ENCODE measurements around the gene NUDT17.
A peak's percentile ranks its signal among the peaks of the same experiment; 100 is the strongest.

The NUDT17 gene

GRCh38 chr1:145849356-145850160 lies 4.1 kb downstream of the NUDT17 start:
- no peak for DNase-seq

- no peak for DNase-seq
Measured at GRCh38 chr1:145855426-145855948, 10.1 kb downstream of the NUDT17 start.

DNA sequence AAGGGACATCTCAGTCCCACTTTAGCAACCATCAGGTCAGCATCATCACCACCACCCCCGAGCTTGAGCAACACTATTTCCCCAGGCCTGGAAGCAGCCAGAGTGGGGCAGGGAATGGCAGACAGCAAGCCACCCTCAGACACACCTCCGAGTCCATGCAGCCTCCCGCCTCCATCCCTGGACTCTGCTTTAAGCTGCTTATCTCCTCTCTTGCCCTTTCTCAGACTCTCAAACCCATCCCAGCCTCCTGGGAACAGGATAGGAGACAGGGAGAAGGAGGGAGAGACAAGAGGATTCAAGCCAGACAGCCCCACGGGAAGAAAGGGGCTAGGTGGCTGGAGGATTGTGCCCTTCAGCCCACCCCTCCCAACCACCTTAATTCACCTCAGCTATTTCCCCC lies 11.7 kb downstream of the NUDT17 start:
- DNase-seq = no peak

- DNase-seq = peak; percentile 60
Measured at GRCh38 chr1:145858238-145858900, 12.9 kb downstream of the NUDT17 start.

GRCh38 chr1:145858901-145859490 lies 13.6 kb downstream of the NUDT17 start, which contains the start of gene PIAS3:
Gene PIAS3, minus strand, starts transcription at chr1:145859081. Its CDS starts 91 bp downstream, at chr1:145858990.
- peak; percentile 72 for DNase-seq

DNA sequence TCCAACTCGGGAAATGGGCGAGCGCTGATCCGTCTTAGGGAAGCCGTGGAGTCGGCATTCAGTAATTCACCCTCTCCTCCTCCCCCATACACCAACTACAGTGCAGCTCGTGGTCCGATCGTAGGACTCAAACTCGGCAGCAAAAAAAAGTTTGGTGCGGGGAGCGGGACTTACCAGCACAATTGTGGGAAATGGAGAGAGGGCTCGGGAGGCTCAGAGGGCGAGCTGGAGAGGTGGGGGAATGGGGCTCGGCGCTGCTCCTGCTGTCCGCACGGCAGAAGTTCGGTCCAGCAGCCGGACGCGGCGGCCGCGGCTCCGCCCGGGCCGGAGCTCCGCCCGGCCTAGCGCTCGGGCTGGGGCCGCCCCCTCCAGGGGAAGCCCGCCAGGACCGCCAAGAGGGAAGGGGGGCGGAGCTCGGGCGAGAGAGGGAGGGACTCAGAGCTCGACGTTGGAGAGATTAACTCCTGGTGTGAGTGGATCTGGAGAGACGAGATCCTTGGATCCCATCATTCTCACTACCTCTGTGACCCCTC lies 14.1 kb downstream of the NUDT17 start:
- DNase-seq = peak; percentile 62

DNA sequence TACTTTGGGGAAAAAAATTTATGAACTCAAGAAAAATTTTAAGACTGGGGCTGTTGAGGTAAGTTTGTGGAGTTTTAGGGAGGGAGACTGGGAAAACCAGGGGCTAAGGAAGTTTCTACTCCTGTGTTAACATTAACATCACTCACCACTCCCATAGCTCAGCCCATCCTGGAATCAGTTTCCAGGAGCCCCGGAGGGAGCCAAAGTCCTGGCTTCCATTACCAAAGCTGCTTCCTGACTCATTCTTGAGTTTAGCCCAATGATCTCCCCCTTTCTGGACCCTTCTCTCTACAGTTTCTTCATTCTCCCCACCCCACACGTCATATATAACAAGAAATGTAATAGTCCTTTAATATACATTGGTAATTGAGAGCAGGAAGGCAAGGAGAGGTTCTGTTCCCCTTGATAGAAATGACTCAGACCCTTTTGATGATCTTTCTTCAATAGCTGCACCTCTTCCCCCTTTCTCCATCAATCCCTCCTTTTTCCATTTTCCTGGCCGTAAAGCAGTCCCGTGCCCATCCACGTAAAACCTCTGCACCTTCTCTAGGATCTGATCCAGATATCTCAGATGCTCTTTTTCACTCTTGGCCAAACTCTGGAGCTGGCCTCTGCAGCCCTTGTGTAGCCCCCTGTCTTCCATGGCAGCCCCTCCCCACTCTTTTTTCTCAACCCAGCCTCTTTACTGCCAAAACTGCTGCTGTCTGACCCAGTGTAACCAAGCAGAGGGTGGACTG lies 18.0 kb downstream of the NUDT17 start:
- no peak for DNase-seq

DNA sequence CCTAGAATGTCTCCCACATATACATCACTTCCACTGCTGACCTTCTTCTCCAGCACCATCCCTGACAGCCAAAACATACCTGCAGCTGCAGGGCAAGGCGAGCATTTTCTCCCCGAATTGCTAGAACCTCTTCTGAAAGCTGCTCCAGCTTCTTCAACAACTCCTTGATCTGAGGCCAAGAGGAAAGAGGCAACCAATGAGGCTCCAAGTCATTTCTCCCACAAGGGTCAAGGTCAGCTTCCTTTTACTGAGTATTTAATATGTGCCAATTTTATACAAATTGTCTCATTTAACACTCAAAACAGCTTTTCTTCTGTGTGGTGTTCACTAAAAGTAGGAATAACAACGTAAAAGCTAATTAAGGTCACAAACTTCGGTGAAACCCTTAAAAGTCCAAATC lies 22.8 kb downstream of the NUDT17 start:
- no peak for DNase-seq

- peak; percentile 11 for DNase-seq
Measured at GRCh38 chr1:145871994-145872924, 26.8 kb downstream of the NUDT17 start.

DNA sequence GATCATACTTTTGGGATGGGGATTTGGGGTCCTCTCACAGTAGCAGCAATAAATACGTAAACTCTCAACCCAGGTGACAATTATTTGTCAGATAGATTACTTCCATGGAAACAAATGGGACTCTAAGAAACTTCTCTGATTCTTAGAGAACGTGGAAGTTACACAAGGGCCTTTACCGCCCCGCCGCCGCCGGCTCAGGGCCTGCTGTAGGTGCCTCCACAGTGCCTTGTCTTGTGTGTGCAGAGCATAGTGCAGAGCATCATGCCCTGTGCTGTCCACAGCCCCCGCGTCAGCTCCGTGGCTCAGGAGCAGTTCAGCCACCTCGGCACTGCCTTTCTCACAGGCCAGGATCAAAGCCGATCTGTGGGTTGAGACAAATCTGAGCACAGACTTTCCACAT lies 29.2 kb downstream of the NUDT17 start:
- no peak for DNase-seq

DNA sequence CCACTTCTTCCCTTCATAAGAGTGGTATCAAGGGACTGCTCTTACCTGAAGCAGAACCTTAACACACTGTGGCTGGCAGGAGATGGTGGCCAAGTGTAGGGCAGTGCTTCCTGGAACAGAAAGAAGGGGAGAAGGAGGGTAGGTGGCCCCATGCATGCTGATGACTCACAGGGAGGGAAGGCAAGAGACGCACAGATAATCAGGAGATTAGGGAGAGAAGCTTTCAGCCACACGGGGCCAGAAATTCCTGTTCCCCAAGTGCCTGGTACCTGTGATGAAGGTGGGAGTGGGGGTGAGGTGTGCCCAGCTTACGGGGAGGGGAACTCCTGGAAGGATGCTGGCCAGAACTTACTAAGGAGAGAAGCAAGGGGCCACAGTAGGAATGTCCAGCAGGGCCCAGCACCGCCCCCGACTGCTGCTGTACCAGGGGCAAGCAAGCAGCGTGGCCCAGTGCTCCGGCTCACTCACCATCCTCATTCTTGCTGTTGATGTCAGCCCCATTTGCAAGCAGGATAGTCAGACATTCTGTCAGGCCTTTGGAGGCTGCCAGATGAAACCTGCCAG lies 32.6 kb downstream of the NUDT17 start:
- DNase-seq = no peak

GRCh38 chr1:145878724-145879123 lies 33.3 kb downstream of the NUDT17 start:
- no peak for DNase-seq

DNA sequence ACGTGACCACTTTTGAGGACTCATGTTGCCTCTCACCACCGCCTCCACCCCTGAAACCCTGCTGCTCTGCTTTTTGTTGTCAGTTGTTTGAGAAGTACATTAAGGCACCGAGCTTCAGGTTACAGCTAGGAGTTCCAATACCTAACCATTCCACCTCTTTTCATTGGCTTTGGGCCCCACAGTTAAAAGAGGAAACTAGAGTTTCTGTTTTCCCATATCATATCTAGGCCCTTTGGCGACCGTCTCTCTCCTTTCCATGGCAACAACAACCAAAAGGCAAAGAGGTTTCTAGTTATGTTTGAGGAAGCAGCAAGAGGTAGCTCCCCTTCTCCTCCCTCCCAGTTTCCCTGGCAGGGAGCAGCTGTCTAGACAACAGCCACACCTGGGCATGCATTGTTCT lies 34.3 kb downstream of the NUDT17 start:
- DNase-seq = no peak

DNA sequence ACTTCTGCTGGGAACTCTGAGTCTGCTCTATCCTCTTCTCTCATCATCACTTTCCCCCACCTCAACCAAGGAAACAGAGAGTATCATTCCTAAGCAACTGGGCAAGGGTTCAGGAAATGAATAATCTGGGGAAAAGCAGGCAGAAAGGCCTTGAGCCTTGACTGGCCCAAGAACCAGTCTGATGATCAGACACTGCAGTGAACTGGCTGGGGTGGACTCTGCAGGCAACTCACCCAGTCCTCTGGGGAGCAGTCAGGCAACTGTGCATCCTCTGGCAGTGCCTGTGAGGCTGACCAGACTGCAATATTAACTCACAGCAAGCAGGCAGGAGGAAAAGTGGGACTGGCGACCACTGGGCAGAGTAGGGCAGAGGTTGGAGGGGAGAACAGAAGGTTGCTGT lies 39.2 kb downstream of the NUDT17 start:
- no peak for DNase-seq

GRCh38 chr1:145885738-145886287 lies 40.4 kb downstream of the NUDT17 start, which contains the start of gene ANKRD35:
Gene ANKRD35, minus strand, starts transcription at chr1:145885866. Its CDS starts 108 bp downstream, at chr1:145885758.
- DNase-seq = peak; percentile 81

DNA sequence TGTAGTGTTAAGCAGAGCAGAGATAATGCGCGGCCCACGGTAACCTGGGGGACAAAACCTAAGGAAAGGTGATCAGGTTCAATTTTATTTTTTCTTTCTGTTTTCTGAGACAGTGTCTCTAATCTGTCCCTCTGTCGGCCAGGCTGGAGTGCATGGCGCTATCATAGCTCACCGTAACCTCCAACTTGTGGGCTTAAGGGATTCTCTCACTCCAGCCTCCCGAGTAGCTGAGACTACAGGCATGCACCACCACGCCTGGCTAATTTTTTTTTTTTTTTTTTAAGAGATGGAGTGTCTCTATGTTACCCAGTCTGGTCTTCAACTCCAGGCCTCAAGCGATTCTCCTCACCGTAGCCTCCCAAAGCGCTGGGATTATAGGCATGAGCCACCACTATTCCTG lies 41.0 kb downstream of the NUDT17 start:
- no peak for DNase-seq

GRCh38 chr1:145886816-145887215 lies 41.4 kb downstream of the NUDT17 start:
- no peak for DNase-seq

GRCh38 chr1:145887631-145888030 lies 42.2 kb downstream of the NUDT17 start:
- no peak for DNase-seq

GRCh38 chr1:145889722-145890121 lies 44.3 kb downstream of the NUDT17 start:
- DNase-seq = no peak

DNA sequence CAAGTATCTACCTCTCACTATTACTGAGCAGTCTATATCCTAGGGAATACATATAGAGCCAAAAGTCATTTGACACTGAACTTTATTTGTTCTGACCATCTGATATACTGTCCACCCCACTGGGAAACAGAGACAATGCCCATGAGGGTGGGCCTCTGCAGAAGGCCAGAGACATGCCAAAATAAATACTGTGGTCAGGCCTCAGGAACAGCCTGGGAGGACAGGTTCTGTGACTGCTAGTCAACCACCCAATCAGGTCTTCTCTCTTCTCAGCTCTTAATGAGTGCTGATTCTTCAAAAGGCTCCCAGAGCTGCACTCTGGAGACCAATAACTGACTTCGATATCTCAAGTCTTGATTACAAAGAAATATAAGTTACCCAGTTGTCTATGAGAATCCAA lies 45.7 kb downstream of the NUDT17 start:
- DNase-seq = no peak
